ENCODE results near the gene ODC1.

ODC1 gene

DNA sequence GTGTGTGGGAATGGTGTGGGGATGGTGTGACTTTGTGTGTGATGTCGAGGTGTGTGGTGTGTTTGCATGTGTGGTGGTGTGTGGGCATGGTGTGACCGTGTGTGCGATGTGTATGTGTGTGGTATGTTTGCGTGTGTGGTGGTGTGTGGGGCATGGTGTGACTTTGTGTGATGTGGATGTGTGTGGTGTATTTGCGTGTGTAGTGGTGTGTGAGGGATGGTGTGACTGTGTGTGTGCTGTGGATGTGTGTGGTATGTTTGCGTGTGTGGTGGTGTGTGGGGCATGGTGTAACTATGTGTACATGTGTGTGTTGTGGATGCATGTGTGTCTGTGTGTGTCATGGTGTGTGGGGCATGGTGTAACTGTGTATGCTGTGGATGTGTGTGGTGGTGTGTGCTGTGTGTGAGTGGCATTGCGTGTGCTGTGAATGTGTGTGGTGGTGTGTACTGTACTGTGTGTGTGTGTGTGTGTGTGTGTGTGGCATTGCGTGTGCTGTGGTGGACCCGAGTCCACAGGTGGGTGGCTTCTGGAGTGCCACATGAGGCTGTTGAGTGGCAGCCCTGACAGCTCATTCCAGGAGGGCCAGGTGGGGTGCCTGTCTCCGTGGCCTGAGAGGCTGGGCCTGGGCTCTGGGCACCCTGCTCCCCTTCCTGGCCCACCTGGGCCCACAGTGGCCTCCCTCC, 14.7 kb downstream of the ODC1 start:
- DNase-seq = no peak

DNA sequence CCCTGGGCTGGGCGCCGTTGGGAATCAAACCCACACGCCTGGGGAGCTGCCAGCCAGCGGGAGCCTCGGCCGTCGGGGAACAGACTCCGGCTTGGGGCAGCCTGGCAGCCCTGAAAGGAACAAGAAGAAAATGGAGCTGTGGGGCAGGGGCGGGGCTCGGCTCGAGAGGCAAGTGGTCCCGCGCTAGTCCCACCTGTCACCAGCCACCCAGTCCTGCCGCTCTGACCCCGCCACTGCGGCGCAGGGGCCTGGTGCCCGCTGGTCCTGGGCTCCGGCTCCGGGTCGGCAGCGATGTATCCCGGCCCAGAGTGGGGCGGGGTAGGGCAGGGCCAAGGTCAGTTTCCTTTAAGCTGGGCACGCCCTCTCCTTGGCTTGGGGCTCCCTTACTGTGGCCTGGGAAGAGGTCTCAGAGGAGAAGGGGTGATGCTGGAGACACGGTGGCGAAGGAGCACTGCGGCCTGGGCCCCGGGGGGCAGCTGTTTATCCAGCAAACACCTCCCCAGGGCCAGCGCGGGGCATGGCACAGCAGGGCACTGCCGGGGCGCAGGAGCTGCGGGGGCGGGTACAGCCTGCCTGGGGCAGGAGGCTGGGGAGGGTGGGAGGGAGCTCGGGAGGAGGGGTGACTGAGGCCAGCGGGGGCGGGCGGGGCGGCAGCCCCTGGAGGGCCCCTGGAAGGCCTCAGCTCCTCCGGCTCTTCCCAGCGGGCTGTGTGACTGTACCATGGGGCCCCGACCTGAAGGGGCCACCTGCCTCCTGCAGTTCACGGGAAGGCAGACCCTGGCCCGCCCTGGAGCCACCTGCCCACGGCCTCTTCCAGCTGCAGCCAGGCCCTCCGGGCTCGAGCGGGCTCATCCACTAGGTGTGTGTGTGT, 15.6 kb downstream of the ODC1 start:
- no peak for DNase-seq

DNA sequence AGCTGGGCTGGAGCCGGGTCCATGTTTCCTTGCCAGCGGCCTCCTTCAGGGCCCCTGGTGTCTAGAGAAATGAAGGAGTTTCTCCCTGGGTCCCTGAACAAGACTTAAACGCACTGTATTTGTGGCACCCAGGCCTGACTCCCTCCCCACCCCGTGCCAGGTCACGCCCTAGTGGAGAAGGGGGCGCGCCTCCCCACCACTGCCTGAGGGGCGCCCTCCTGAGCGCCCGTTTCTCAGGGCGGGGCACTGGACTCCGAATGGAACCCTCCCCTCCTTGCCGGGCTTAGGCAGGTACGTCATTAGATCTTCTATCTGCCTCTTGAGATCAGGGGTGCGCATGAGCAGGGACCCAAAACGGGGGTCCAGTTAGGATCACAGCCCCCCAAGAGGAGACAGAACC, 16.3 kb downstream of the ODC1 start:
- no peak for DNase-seq

- no peak for DNase-seq
Measured at GRCh38 chr2:10430886-10431622, 17.1 kb downstream of the ODC1 start.

DNA sequence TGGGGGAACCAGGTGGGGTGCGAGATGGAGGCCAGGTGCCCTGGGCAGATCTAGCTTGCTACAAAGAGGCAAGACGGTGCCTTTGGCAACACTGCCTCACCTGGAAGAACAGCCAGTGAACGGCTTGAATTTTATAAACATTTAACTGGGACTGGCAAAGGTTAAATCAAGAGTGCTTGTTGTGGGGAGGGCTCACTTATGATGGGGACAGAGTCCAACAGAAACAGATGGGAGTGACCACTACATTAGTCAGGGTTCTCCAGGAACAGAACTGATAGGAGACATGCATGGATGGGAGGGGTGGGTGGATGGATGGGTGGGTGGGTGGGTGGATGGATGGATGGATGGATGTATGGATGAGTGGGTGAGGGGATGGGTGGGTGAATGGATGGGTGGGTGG, 19.2 kb downstream of the ODC1 start:
- DNase-seq = no peak

DNA sequence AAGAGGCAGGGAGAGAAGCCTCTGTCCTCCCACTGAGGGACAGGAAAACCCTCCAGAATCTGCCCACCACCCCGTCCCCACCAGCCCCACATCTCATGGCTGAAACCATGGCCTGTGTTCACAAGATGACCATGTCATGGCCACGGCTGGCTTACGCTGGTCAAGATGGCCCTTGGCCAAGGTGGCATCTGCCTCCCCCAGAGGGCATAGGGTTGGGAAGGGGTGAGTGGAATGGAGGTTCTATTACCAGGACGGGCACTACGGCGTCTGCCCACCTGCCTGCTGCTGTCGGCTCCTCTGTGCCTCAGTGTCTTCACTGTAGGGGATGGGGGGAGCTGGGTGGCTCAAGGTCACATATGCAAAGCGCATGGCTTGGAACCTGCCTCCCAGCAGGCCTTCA, 19.8 kb downstream of the ODC1 start:
- DNase-seq = no peak

GRCh38 chr2:10427618-10427949, 20.5 kb downstream of the ODC1 start:
- no peak for DNase-seq

DNA sequence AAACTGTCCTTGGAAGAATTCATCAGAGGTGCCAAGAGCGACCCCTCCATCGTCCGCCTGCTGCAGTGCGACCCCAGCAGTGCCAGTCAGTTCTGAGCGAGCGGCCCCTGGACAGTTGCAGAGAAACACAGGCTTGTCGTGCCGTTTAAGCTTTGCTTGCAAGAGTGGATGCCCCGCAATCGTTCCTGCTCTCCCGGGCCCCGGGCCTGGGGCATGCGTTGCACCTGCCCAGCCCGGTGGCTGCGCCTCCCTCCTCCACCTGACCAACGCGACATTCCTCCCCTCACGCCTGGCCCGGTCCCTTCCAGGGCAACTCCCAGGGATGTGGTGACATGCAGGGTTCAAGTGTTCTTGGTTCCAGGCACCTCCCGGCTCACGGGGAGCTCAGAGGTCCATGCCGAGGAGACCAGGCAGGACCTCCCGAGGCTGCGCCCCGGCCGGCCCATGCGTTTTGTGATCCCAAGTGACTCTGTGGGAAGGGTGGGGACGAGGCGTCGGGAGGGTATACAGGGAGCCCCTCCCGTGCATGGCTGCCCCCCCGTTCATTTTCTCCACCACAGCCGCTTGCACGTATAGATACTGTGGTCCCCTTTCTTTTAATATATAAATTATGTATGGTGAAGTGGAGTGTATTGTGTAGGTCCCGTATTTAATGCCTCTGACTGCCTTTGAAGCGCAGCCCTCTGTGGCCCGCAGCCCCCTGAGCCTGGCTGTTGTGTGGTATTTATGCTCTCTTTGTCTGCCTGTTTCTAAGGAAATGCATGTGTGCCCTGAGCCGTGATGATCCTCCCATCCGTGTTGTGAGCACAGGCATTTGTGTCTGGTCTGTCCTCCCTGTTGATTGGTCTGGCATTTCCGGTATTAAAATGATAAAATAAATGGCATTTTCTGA, 21.2 kb downstream of the ODC1 start:
- no peak for DNase-seq

DNA sequence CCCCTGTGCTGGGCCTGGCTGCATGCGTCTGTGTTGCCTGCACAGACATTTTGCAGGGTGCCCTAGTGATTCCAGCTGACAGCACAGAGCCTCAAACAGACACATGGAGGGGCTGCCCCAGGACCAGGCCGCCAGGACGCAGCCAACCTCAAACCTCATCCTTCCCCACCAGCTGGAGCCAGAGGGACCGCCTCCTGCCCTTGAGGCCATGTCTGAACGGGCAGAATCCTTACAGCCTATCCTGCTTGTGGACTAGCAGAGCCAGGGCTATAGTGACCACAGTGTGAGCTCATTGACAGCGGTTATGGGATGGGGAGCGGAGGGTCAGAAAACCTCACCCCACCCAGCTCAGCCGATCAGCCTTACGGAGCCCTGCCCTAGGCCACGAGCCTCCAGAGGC, 22.4 kb downstream of the ODC1 start:
- DNase-seq = no peak

- no peak for DNase-seq
Measured at GRCh38 chr2:10424916-10425505, 23.1 kb downstream of the ODC1 start.

GRCh38 chr2:10424051-10424450, 24.1 kb downstream of the ODC1 start:
- no peak for DNase-seq

DNA sequence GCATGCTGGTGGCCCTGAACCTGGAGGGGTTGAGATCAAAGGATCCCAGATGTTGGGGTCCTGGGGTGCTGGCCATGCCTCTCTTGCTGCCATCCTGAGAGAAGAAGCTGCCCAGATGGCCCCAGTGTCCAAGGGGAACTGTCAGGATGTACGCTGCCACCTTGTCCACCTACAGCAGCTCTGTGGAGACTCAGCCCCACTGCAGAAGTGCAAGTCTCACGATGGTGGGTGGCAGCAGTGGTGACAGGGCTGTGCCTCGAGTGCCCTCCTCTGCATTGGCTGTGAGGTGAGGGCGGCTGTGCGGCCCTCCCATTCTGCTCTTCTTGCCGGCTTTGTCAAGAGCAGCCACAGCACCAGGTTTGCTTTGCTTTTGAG, 24.7 kb downstream of the ODC1 start:
- DNase-seq = no peak

GRCh38 chr2:10422732-10423399, 25.3 kb downstream of the ODC1 start:
- no peak for DNase-seq

DNA sequence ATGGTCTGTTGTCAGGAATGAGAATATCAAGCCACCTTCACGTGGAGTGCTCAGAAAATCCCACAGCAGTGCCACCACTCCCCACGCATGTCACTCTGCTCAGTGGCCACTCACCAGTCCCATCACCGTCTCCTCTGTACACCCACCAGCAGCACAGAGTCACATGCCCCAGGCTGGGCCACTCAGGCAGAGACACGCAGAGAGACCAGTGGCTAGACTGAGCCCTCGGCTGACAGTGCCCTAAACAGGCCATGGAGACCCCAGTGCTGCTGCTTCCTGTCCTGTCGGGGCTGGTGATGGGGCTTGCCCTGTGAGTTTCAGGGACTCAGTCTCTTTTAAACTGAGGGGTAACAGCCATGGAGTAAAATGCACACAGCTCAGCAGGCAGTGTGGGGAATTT, 25.9 kb downstream of the ODC1 start:
- DNase-seq = no peak

DNA sequence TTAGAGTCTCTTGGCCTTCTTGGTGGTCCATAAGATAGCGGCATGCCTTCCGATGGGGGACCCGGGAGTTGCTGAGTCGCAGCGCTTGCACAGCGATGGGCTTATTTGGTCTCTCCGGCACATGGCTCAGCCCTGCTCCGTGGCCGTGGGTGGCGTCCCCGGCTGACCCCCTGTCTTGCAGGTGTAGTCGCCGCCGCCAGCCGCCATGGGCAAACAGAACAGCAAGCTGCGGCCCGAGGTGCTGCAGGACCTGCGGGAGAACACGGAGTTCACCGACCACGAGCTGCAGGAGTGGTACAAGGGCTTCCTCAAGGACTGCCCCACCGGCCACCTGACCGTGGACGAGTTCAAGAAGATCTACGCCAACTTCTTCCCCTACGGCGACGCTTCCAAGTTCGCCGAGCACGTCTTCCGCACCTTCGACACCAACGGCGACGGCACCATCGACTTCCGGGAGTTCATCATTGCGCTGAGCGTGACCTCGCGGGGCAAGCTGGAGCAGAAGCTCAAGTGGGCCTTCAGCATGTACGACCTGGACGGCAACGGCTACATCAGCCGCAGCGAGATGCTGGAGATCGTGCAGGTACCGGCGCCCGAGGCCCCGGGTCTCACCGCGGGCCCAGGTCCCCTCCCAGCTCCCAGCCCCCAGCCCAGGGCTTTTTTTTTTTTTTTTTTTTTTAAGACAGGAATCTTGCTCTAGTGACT, 28.4 kb downstream of the ODC1 start:
- DNase-seq = no peak

DNA sequence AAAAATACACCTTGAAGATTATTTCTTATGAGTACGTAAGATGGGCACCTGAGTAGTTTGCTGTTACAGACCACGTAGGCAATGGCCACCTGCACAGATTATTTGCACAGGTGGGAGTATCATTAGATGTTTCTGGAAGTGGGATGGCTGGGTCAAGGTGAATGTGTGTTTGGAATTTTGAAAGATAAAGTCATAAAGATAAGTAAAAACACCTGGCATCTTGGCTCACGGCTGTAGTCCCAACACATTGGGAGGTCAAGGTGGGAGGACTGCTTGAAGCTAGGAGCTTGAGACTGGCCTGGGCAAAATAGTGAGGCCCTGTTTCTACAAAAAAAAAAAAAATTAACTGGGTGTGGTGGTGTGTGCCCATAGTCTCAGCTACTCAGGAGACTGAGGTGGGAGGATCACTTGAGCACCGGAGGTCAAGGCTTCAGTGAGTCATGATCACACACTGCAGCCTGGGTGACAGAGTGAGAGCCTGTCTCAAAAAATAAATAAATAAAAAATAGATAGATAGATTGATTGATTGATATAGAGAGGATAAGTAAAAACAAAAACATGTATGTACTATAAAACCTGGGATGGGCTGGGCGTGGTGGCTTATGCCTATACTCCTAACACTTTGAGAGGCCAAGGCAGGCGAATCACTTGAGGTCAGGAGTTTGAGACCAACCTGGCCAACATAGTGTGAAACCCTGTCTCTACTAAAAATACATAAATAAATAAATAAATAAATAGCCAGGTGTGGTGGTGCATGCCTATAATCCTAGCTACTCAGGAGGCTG, 30.4 kb downstream of the ODC1 start:
- DNase-seq = no peak

- no peak for DNase-seq
Measured at GRCh38 chr2:10415640-10416039, 32.5 kb downstream of the ODC1 start.

DNA sequence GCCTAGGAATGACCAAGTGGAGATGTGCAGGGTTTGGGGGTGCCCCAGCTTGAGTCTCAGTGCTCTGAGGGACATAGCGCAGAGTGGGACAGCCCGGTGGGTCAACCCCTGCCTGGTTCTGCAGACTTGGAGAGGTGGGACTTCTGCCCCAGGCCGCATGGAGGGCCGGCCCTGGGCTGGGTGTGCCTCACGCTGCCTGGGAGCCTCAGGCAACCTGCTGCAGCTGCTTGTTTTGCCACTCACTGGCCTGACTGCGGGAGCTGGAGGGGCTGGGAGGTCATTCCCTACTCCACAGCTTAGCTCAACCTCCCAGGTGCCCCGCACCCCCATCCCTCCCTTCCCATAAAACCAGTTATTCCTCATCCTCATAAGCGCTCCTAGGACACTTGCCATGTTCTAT, 33.1 kb downstream of the ODC1 start:
- DNase-seq = no peak

DNA sequence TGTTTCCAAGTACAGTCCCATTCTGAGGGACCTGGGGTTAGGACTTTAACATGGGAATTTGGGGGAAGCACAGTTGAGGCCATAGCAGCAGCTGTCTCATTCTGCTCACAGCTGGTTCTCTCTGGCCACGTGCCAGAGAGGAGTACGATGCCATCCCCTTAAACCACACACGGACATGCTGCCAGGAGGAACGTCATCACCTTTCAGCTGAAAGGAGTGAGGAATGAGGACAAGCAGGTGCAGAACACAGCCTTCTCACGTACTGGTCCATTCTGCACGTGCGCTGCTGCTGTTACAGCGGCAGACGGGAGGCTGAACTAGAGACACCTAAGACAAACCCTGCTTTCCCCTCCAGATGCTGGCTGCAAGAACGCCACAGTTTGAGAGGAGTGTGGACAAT, 33.5 kb downstream of the ODC1 start:
- peak; percentile 97 for DNase-seq

DNA sequence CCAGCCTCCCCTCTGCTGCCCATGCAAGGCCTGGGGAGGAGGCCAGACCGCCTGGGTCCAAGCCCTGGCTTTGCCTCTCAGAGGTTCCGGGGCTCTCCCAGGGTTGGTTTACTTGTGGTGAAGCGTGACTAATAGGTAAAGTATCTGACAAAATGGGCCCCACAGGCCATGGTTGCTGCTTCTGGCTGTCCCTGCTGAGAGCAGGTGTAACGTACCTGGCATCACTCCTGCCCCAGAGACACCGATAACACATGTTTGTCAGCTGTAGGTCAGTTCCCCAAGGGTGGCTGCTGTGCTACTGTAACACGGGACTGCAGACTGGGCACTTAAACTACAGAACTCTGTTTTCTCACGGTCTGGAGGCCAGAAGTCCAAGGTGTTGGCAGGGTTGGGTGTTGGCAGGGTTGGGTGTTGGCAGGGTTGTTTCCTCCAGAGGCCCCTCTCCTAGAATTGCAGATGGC, 34.1 kb downstream of the ODC1 start:
- DNase-seq = peak; percentile 29
